BJ (cell line): ENCODE results near the gene LRRC34. TPM values are rescaled to one million over a fixed set of nuclear protein-coding genes. Genes with fewer than 3 reads are reported as not detected.

Experiments
- CTCF ChIA-PET: fragments of 350-600 bp; formaldehyde crosslinking; extraction: SDS; loops from one replicate; lab custom pipeline; 2021; ENCODE audit warnings: antibody characterized with exemption, inconsistent platforms; lab: Yijun Ruan, JAX
- POLR2A ChIA-PET: fragments of 300-600 bp; sonication (Branson Sonifier 250); formaldehyde crosslinking; extraction: SDS; loops from one replicate; lab custom pipeline; 2021; ENCODE audit warnings: antibody characterized with exemption; lab: Charles Lee
- DNase-seq: peaks from one replicate; pipeline ENCODE4 v3.0.0-alpha.2; 2011; ENCODE audit warnings: low read depth
- H3K27me3 ChIP-seq: 2 replicates; pipeline ENCODE4 v1.6.0; 2011; ENCODE audit warnings: low read length; ENCODE audit not compliant: control insufficient read depth, insufficient read depth
- H3K36me3 ChIP-seq: 2 replicates; pipeline ENCODE4 v1.5.1; 2011; ENCODE audit warnings: low read length; ENCODE audit not compliant: control insufficient read depth, insufficient read depth
- H3K4me3 ChIP-seq: 2 replicates; pipeline ENCODE4 v1.5.1; 2011; ENCODE audit warnings: low read depth, mild to moderate bottlenecking, control low read depth, low read length
- polyA plus RNA-seq: library from polyadenylated mRNA; depleted of rRNA; stranded (reverse); fragments of >200 nt; gene quantifications from 2 replicates; pipeline ENCODE4 v1.2.3, GENCODE V29; 2011
- TF ChIP-seq, protein P1 (sequence below): IDR thresholded peaks from 2 replicates; pipeline ENCODE4 v1.5.1; 2011; ENCODE audit warnings: low read depth, mild to moderate bottlenecking, control low read depth, inconsistent platforms, low read length, moderate library complexity; ENCODE audit not compliant: insufficient read depth

Gene LRRC34
- polyA plus RNA-seq, 1 experiment = 1.6 TPM

DNA sequence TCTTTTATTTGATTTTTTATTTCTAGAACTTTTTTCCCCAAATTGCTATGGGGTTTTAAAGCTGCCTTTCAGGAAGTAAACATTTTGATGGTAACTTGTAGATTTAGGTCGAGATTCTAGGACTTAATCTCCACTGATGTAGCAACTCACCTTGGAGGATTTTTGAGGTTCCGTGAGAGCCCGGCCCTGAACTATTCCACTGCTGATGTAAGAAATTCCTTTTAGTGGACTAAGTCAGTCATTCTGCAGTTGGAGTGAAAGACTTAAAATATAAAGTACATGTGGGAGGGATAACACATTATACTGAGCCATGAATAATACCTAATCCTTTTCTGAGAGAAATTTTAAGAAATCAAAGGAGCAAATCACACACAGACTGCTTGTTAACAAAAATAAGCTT lies 12.6 kb upstream of the LRRC34 start:
- TF ChIP-seq, protein P1, sequence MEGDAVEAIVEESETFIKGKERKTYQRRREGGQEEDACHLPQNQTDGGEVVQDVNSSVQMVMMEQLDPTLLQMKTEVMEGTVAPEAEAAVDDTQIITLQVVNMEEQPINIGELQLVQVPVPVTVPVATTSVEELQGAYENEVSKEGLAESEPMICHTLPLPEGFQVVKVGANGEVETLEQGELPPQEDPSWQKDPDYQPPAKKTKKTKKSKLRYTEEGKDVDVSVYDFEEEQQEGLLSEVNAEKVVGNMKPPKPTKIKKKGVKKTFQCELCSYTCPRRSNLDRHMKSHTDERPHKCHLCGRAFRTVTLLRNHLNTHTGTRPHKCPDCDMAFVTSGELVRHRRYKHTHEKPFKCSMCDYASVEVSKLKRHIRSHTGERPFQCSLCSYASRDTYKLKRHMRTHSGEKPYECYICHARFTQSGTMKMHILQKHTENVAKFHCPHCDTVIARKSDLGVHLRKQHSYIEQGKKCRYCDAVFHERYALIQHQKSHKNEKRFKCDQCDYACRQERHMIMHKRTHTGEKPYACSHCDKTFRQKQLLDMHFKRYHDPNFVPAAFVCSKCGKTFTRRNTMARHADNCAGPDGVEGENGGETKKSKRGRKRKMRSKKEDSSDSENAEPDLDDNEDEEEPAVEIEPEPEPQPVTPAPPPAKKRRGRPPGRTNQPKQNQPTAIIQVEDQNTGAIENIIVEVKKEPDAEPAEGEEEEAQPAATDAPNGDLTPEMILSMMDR = no peak
- no peak overlapping the region for H3K4me3 ChIP-seq
- POLR2A ChIA-PET = interaction anchor here (0.6 kb wide), 1 partner anchor 262 kb away, joined by 8 read pairs; no protein-coding TSS in a partner anchor
- CTCF ChIA-PET = interaction anchor here (0.6 kb wide), 1 partner anchor 408 kb away, joined by 4 read pairs; no protein-coding TSS in a partner anchor
- H3K36me3 ChIP-seq = no peaks in the 10 kb centered on the region
- DNase-seq = no peak
- no peaks in the 10 kb centered on the region for H3K27me3 ChIP-seq

DNA sequence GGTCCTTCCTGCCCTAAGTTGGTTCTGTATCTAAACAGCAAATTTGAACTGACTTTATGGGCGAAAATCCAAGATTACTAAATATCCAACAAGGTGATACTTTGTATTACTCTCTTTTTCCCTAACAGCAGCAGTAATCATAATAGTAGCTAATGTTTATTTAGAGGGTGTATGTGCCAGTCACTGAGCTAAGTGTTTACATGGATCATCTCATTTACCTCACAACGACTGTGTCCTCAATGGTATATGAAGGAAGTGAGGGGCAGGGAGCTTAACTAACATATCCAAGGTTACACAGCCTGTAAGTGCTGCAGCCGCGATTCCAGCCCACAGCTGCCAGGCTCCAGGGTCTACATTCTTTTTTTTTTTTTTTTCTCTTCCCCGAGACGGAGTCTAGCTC lies 10.3 kb upstream of the LRRC34 start:
- H3K4me3 ChIP-seq = no peak overlapping the region
- no peaks in the 10 kb centered on the region for H3K27me3 ChIP-seq
- ChIA-PET CTCF (no interaction called here), POLR2A (no interaction called here)
- no peaks in the 10 kb centered on the region for H3K36me3 ChIP-seq
- no peak for DNase-seq
- TF ChIP-seq, protein P1 = no peak

DNA sequence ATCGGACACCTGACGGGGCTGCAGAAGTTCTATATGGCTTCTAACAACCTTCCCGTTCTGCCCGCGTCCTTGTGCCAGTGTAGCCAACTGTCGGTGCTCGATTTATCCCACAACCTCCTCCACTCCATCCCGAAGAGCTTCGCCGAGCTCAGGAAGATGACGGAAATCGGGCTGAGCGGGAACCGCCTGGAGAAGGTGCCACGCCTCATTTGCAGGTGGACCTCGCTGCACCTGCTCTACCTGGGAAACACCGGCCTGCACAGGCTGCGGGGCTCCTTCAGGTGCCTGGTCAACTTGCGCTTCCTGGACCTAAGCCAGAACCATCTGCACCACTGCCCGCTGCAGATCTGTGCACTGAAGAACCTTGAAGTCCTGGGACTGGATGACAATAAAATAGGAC lies 9.8 kb upstream of the LRRC34 start:
- TF ChIP-seq, protein P1 = no peak
- ChIA-PET POLR2A (no interaction called here), CTCF (interaction anchor here (1.5 kb wide), 1 partner anchor 10 kb away, joined by 3 read pairs; no protein-coding TSS in a partner anchor)
- Histone ChIP-seq H3K4me3 (no peak overlapping the region), H3K36me3 (no peaks in the 10 kb centered on the region), H3K27me3 (no peaks in the 10 kb centered on the region)
- no peak for DNase-seq

DNA sequence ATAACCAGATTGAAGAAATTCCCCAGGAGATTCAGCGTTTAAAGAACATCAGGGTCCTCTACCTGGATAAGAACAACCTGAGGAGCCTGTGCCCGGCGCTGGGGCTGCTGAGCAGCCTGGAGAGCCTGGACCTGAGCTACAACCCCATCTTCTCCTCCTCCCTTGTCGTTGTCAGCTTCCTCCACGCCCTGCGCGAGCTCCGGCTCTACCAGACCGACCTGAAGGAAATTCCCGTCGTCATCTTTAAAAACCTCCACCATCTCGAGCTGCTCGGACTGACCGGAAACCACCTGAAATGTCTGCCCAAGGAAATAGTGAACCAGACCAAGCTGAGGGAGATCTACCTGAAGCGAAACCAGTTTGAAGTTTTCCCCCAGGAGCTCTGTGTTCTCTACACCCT lies 9.4 kb upstream of the LRRC34 start:
- POLR2A ChIA-PET = no interaction called here
- Histone ChIP-seq H3K36me3 (no peaks in the 10 kb centered on the region), H3K27me3 (no peaks in the 10 kb centered on the region), H3K4me3 (no peak overlapping the region)
- CTCF ChIA-PET = interaction anchor here (1.5 kb wide), 1 partner anchor 10 kb away, joined by 3 read pairs; no protein-coding TSS in a partner anchor
- TF ChIP-seq, protein P1 = no peak
- DNase-seq = no peak

DNA sequence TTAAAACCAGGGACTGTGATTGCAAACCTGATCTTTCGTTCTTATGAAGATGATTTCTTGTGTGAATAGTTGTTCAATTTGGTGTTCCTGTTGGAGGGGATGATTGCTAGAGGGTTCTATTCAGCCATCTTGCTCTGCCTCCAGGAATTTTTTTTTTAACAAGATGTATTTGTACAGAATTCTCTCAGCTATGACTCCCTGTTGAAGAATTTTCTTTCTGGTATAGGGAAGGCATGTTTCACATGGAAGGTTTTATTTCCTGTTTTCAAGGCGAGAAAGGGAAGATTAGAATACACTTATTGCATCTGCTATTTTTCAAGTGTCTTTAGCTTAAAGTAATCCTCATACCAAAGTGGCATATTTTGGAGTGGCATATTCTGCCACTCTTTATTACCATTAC lies 5.6 kb upstream of the LRRC34 start:
- ChIA-PET POLR2A (no interaction called here), CTCF (interaction anchor here (0.7 kb wide), 1 partner anchor 1395 kb away, joined by 3 read pairs; no protein-coding TSS in a partner anchor)
- Histone ChIP-seq H3K4me3 (no peak overlapping the region), H3K27me3 (no peaks in the 10 kb centered on the region), H3K36me3 (no peaks in the 10 kb centered on the region)
- DNase-seq = peak; percentile 5
- TF ChIP-seq, protein P1 = no peak
